SK-N-SH (cell line): ENCODE measurements around the gene XIRP2. TPM values are rescaled to one million over a fixed set of nuclear protein-coding genes. Genes with fewer than 3 reads are reported as not detected.
"Not testable (repeated sequence)": the region's sequence is repeated elsewhere in the genome, so short reads cannot be mapped to it uniquely, and the experiment has no call there.

Experiments
- CTCF ChIA-PET: fragments of 300-600, 350-600 bp; formaldehyde crosslinking; extraction: SDS; loops from one replicate; lab custom pipeline; 2021; lab: Yijun Ruan, JAX
- POLR2A ChIA-PET: fragments of 350-600 bp; sonication (Branson Sonifier 250); formaldehyde crosslinking; extraction: SDS; loops from one replicate; lab custom pipeline; 2020; ENCODE audit warnings: antibody characterized with exemption, inconsistent platforms; lab: Yijun Ruan, JAX
- DNase-seq: peaks from one replicate; pipeline ENCODE4 v3.0.0; 2012
- H2AFZ ChIP-seq: fragments of 200-600 bp; sonication (generic); 2 replicates; pipeline ENCODE4 v1.8.1; 2016; ENCODE audit warnings: antibody characterized with exemption, mild to moderate bottlenecking, low read depth
- H3F3A ChIP-seq: fragments of 200-600 bp; sonication (generic); replicated peaks from 2 replicates; pipeline ENCODE3; 2016; ENCODE audit warnings: antibody characterized with exemption, mild to moderate bottlenecking; ENCODE audit not compliant: insufficient read depth
- H3K27ac ChIP-seq, 2 experiments: fragments of 200-500 bp in 1 of 2; fragments of 200-600 bp in 1 of 2; sonication (Bioruptor generic) in 1 of 2; sonication (generic), shearing (Covaris generic) in 1 of 2; 2 replicates each; pipeline versions ENCODE4 v1.5.1 to v1.6.1; 2014 to 2016; ENCODE audit warnings: low read depth in 2 of 2, inconsistent platforms in 1 of 2, low read length in 1 of 2, mild to moderate bottlenecking in 1 of 2, mixed read lengths in 1 of 2
- H3K27me3 ChIP-seq: fragments of 200-600 bp; sonication (generic), shearing (Covaris generic); 2 replicates; pipeline ENCODE4 v1.6.1; 2016; ENCODE audit warnings: mixed run types; ENCODE audit not compliant: insufficient read depth
- H3K36me3 ChIP-seq, 2 experiments: fragments of 200-500 bp in 1 of 2; fragments of 200-600 bp in 1 of 2; sonication (Bioruptor generic) in 1 of 2; sonication (generic) in 1 of 2; replicated peaks in 1 of 2; 2 replicates each; pipeline versions ENCODE3 to v1.5.1; 2014 to 2016; ENCODE audit warnings: low read length in 1 of 2, mild to moderate bottlenecking in 1 of 2; ENCODE audit not compliant: insufficient read depth in 2 of 2, control insufficient read depth in 1 of 2
- H3K4me1 ChIP-seq, 2 experiments: fragments of 200-500 bp in 1 of 2; fragments of 200-600 bp in 1 of 2; sonication (Bioruptor generic) in 1 of 2; sonication (generic), shearing (Covaris generic) in 1 of 2; 2 replicates each; pipeline versions ENCODE4 v1.5.1 to v1.6.1; 2014 to 2016; ENCODE audit warnings: low read depth in 1 of 2, low read length in 1 of 2, mixed run types in 1 of 2; ENCODE audit not compliant: insufficient read depth in 2 of 2, control insufficient read depth in 1 of 2
- H3K4me2 ChIP-seq: fragments of 200-600 bp; sonication (generic), shearing (Covaris generic); 2 replicates; pipeline ENCODE4 v1.6.1; 2017; ENCODE audit warnings: mixed run types
- H3K4me3 ChIP-seq, 2 experiments: fragments of 200-500 bp in 1 of 2; fragments of 200-600 bp in 1 of 2; sonication (Bioruptor generic) in 1 of 2; sonication (generic), shearing (Covaris generic) in 1 of 2; 2 replicates each; pipeline versions ENCODE4 v1.5.1 to v1.8.1; 2014 to 2016; ENCODE audit warnings: low read depth in 2 of 2, inconsistent platforms in 1 of 2, low read length in 1 of 2, mild to moderate bottlenecking in 1 of 2, mixed read lengths in 1 of 2, moderate library complexity in 1 of 2
- H3K79me2 ChIP-seq: fragments of 200-600 bp; sonication (generic); 2 replicates; pipeline ENCODE4 v1.8.1; 2017; ENCODE audit warnings: mild to moderate bottlenecking; ENCODE audit not compliant: insufficient read depth
- H3K9ac ChIP-seq: fragments of 200-600 bp; sonication (generic); 2 replicates; pipeline ENCODE4 v1.6.1; 2017; ENCODE audit warnings: mixed run types
- H3K9me2 ChIP-seq: fragments of 200-600 bp; sonication (generic); 2 replicates; pipeline ENCODE4 v1.6.1; 2017; ENCODE audit warnings: mixed run types
- H3K9me3 ChIP-seq: fragments of 200-600 bp; sonication (generic); 2 replicates; pipeline ENCODE4 v1.6.1; 2017; ENCODE audit warnings: mixed run types, mild to moderate bottlenecking, moderate library complexity
- H4K20me1 ChIP-seq: fragments of 200-600 bp; sonication (generic); 2 replicates; pipeline ENCODE4 v1.6.1; 2017; ENCODE audit warnings: mild to moderate bottlenecking, mixed run types; ENCODE audit not compliant: insufficient read depth
- EP300 ChIP-seq, 2 experiments: IDR thresholded peaks; 2 replicates each; pipeline versions ENCODE4 v1.4.0 to v1.6.1; 2012; ENCODE audit warnings: borderline replicate concordance in 1 of 2, low read depth in 1 of 2, low read length in 1 of 2
- FOSL2 ChIP-seq: IDR thresholded peaks from 2 replicates; pipeline ENCODE4 v1.4.0; 2012; ENCODE audit warnings: low read depth, mild to moderate bottlenecking, moderate library complexity, borderline replicate concordance
- POLR2AphosphoS5 ChIP-seq: IDR thresholded peaks from 2 replicates; pipeline ENCODE4 v1.6.1; 2012; ENCODE audit warnings: low read depth, low read length
- RAD21 ChIP-seq: IDR thresholded peaks from 2 replicates; pipeline ENCODE4 v1.6.1; 2012; ENCODE audit warnings: mild to moderate bottlenecking, low read length
- RCOR1 ChIP-seq: fragments of 150-350 bp; IDR thresholded peaks from 2 replicates; pipeline ENCODE4 v1.6.1; 2017; ENCODE audit warnings: antibody characterized with exemption, low read length
- TEAD4 ChIP-seq: IDR thresholded peaks from 2 replicates; pipeline ENCODE4 v1.4.0; 2012; ENCODE audit warnings: mild to moderate bottlenecking, borderline replicate concordance; ENCODE audit not compliant: insufficient read depth
- YY1 ChIP-seq: IDR thresholded peaks from 2 replicates; pipeline ENCODE4 v1.4.0; 2012; ENCODE audit warnings: low read depth, mild to moderate bottlenecking
- WGBS: methylation state at CpG from one replicate; pipeline ENCODE4 v1.1.6; 2017; ENCODE audit warnings: low lambda C conversion rate; 5-methylcytosine and 5-hydroxymethylcytosine counted together
- polyA plus RNA-seq, 3 experiments: library from polyadenylated mRNA; depleted of rRNA; stranded (reverse); fragments of >200 nt; gene quantifications; 2 replicates each; pipeline ENCODE4 v1.2.3, GENCODE V29; 2012
- TF ChIP-seq, protein P1 (sequence below): fragments of 150-350 bp; IDR thresholded peaks from 2 replicates; pipeline ENCODE4 v1.6.1; 2017; ENCODE audit warnings: antibody characterized with exemption, low read length, low read depth, borderline replicate concordance
- TF ChIP-seq, protein P2 (sequence below): IDR thresholded peaks from 2 replicates; pipeline ENCODE4; 2012

XIRP2 gene
- polyA plus RNA-seq, 1 of the 3 experiments (the other 2 are of a cell fraction) = 0.02 TPM

DNA sequence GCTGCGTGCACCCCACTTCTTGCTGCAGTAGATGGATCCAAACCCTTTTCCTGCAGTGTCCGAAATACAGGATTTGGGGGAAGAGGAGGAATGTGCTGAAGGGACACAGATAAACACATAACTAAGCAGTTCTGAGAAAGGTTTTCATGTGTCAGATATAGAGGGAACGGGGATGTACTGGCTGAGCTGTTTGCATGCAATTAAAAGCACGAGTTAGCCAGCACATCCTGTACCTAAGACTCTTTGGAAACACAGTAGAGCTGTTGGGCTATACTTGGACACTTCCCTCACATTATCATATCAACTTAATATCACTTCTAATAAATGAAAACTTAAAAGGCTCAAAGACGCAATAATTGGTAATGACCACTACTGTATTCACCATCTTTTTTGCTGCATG is 377.4 kb downstream of the XIRP2 start (continued):
- TF ChIP-seq, protein P1, sequence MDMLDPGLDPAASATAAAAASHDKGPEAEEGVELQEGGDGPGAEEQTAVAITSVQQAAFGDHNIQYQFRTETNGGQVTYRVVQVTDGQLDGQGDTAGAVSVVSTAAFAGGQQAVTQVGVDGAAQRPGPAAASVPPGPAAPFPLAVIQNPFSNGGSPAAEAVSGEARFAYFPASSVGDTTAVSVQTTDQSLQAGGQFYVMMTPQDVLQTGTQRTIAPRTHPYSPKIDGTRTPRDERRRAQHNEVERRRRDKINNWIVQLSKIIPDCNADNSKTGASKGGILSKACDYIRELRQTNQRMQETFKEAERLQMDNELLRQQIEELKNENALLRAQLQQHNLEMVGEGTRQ = no peak
- TF ChIP-seq FOSL2 (no peak), YY1 (no peak), RAD21 (no peak)

DNA sequence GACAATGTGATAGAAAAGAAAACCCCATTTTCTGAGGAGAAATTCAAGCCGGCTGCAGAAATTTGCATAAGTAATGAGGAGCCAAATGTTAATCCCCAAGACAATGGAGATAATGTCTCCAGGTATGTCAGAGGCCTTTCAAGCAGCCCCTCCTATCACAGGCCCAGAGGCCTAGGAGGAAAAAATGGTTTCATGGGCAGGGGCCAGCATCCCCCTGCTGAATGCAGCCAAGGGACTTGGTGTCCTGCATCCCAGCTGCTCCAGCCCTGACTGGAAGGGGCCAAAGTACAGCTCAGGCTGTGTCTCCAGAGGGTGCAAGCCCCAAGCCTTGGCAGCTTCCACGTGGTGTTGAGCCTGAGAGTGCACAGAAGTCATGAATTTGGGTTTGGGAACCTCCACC is 380.0 kb downstream of the XIRP2 start:
- H3K27ac ChIP-seq, H4K20me1 ChIP-seq, H3K4me3 ChIP-seq, H3K79me2 ChIP-seq, H3K36me3 ChIP-seq, H3K4me2 ChIP-seq, H2AFZ ChIP-seq, H3K27me3 ChIP-seq, H3K9ac ChIP-seq, H3K9me3 ChIP-seq, DNase-seq, H3K9me2 ChIP-seq, H3K4me1 ChIP-seq, H3F3A ChIP-seq, POLR2A ChIA-PET: not testable (repeated sequence)
- 56% methylated on average over 2 of the region's 2 CpGs for WGBS
- CTCF ChIA-PET = interaction anchor here (1.2 to 1.4 kb wide), 2 partner anchors 850 to 851 kb away, joined by 3 read pairs; no protein-coding TSS in a partner anchor

DNA sequence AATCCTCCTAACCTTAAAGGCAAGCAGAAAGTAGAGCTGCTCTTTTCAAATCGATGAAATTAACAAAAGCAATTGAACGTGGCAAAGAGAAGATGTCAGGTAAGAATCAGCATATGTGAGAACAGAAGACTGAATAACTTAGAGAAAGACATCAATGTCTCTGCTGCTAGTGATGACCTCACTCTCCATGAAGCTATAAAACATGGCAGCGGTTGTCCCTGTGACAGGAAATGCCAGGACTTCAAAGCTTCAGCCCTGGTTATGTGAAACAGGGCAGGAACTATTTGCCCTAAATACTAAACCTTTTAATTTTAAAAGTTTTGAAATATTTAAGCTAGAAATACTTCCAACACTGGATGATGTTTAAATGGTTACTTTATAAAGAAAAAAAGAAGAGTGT is 383.7 kb downstream of the XIRP2 start:
- DNase-seq = no peak
- ChIA-PET POLR2A (no interaction called here), CTCF (interaction anchor here (0.8 to 1.8 kb wide), 3 partner anchors 8 to 844 kb away, joined by 3 to 10 read pairs (median 3); no protein-coding TSS in a partner anchor)
- Histone ChIP-seq H3K4me2 (no peak overlapping the region), H3K9me3 (no peaks in the 10 kb centered on the region), H3K4me3 (no peak overlapping the region), H3K27me3 (no peaks in the 10 kb centered on the region), H4K20me1 (no peaks in the 10 kb centered on the region), H3K27ac (no peak overlapping the region), H3K9me2 (no peaks in the 10 kb centered on the region), H3K9ac (no peak overlapping the region), H3F3A (no peaks in the 10 kb centered on the region), H3K79me2 (no peaks in the 10 kb centered on the region), H2AFZ (no peak overlapping the region; the same call in 1 of the 2 replicates), H3K4me1 (no peaks in the 10 kb centered on the region), H3K36me3 (no peaks in the 10 kb centered on the region)
- TF ChIP-seq RCOR1 = no peak
- no peak for TF ChIP-seq POLR2AphosphoS5
- no peak for TF ChIP-seq TEAD4
- TF ChIP-seq EP300 (IDR thresholded peaks at IDR 0.05; ENCODE audit: borderline replicate concordance in 1 of 2, low read depth in 1 of 2, low read length in 1 of 2) = no peak
- TF ChIP-seq, protein P2, sequence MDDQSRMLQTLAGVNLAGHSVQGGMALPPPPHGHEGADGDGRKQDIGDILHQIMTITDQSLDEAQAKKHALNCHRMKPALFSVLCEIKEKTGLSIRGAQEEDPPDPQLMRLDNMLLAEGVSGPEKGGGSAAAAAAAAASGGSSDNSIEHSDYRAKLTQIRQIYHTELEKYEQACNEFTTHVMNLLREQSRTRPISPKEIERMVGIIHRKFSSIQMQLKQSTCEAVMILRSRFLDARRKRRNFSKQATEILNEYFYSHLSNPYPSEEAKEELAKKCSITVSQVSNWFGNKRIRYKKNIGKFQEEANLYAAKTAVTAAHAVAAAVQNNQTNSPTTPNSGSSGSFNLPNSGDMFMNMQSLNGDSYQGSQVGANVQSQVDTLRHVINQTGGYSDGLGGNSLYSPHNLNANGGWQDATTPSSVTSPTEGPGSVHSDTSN = 0 out of 2 replicates have a peak, but pooled peaks have one; percentile 8
- 45% methylated on average over 3 of the region's 3 CpGs for WGBS
